ENCODE data around the gene DNAJC15.

DNA sequence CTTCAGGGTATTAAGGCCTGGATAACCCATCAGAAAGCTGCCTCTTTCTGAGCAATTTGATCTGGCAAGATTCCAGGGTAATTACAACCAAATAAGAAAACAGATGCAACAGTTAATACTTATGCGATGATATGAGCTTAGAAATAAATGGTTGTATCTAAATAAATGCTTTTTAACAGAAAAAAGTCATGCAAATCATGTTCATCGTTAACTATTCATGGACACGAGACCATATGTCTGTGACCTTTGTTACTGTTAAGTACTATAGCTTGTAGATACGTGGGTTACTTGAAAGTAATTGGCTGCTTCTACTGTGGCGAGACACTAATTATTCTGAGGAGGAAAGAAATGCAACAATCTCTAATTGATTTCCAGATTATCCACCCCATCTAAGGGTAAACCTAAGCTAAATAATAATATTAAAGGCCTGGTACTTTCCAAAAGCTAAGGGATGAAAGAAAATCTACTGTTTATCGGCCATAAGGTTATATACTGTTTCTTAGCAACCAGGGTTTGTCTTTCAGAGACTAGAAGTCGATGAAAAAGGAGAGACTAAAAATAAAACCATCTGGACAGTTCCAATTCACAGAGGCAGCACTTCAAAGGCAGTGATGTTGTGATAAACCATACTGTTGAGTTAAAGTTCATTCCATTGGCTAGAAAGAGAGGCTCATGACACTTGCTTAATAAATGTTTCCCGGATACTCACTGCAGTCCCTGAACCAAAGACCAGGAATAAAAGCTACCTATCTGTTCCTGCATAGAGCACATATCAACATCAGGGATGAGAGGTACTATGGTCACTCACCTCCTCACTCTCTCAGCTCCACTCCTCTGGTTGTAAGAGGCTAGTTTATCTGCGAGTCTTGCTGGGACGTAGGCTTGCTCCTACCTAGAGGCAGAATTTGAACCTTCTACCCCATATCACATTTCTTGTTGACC lies 32.8 kb upstream of the DNAJC15 start:
- no peak for TF ChIP-seq POLR2A (IDR thresholded peaks at IDR 0.05)
- TF ChIP-seq, protein P1, sequence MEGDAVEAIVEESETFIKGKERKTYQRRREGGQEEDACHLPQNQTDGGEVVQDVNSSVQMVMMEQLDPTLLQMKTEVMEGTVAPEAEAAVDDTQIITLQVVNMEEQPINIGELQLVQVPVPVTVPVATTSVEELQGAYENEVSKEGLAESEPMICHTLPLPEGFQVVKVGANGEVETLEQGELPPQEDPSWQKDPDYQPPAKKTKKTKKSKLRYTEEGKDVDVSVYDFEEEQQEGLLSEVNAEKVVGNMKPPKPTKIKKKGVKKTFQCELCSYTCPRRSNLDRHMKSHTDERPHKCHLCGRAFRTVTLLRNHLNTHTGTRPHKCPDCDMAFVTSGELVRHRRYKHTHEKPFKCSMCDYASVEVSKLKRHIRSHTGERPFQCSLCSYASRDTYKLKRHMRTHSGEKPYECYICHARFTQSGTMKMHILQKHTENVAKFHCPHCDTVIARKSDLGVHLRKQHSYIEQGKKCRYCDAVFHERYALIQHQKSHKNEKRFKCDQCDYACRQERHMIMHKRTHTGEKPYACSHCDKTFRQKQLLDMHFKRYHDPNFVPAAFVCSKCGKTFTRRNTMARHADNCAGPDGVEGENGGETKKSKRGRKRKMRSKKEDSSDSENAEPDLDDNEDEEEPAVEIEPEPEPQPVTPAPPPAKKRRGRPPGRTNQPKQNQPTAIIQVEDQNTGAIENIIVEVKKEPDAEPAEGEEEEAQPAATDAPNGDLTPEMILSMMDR (IDR thresholded peaks at IDR 0.05), result no peak

Data from lower leg skin (tissue), 3 donors.